Measurements from ENCODE around the gene ANKRD7. TPM values are rescaled to one million over a fixed set of nuclear protein-coding genes. Genes with fewer than 3 reads are reported as not detected.

Gene ANKRD7, protein sequence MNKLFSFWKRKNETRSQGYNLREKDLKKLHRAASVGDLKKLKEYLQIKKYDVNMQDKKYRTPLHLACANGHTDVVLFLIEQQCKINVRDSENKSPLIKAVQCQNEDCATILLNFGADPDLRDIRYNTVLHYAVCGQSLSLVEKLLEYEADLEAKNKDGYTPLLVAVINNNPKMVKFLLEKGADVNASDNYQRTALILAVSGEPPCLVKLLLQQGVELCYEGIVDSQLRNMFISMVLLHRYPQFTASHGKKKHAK
- total RNA-seq, result 1 to 10 TPM in 1 of 2 donors, under 1 TPM in 1; 0.55 to 1.6 TPM
- polyA plus RNA-seq, result under 1 TPM in 1 of 2 donors, not detected in 1; 0.03 TPM
- long read RNA-seq, donor 1, result 0 reads
- long read RNA-seq, donor 2, result 0 reads
- long read RNA-seq, donor 3, result 0 reads
- long read RNA-seq, donor 4, result 0 reads
- long read RNA-seq, donor 5, result 0 reads

DNA sequence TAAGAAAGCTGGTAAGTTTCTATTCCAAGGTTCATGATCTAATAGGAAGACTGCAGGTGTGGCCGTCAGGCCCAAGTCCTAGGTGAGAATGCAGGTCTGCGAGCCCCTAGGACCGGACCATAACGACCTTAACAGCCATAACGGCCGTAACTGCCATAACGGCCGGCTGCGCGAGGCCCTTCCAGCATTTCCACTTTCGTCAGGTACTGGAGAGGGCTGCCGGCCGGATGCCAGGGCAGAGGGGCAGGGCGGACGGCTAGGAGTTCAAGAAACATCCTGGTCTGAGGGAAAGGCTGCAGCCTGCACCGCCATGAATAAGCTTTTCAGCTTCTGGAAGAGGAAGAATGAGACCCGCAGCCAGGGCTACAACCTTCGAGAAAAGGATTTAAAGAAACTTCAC, at the start of gene ANKRD7:
Gene ANKRD7 (plus strand): TSS at position 184 of the 400 bp plus-strand sequence. CDS start 127 bp downstream, at position 311.
- WGBS, 2 donors, result 93 to 95% methylated on average over 18 of the region's 18 CpGs
- TF ChIP-seq CTCF (IDR thresholded peaks at IDR 0.05; ENCODE audit: control extremely low read depth, extremely low read depth), result no peak
- no peaks in the 10 kb centered on the region for H3K4me1 ChIP-seq (ENCODE audit: control insufficient read depth in 5 of 5, insufficient read depth in 5 of 5, low read length in 5 of 5)
- DNase-seq (no peak), ATAC-seq (ENCODE audit: insufficient read depth, low FRiP score) (no peak)
- no peak within 1 kb of the TSS for H3K4me3 ChIP-seq
- H3K9me3 ChIP-seq (ENCODE audit: control insufficient read depth in 4 of 4, insufficient read depth in 3 of 4, low read length in 3 of 4), result no peaks in the 10 kb centered on the region
- no peaks in the 10 kb centered on the region for H3K27me3 ChIP-seq (ENCODE audit: control insufficient read depth in 3 of 3, insufficient read depth in 3 of 3, low read length in 2 of 3)
- H3K27ac ChIP-seq (ENCODE audit: low read depth in 1 of 2, low read length in 1 of 2), result no peak within 1 kb of the TSS
- no peaks in the 10 kb centered on the region for H3K36me3 ChIP-seq (ENCODE audit: control insufficient read depth in 4 of 4, insufficient read depth in 4 of 4, low read length in 4 of 4)
- no peak within 1 kb of the TSS for H3K9ac ChIP-seq (ENCODE audit: insufficient read depth in 1 of 2, low read length in 2 of 2)

GRCh38 chr7:118175740-118176139, 48.8 kb upstream of the ANKRD7 start:
- Histone ChIP-seq H3K4me1 (ENCODE audit: control insufficient read depth in 5 of 5, insufficient read depth in 5 of 5, low read length in 5 of 5) (no peaks in the 10 kb centered on the region), H3K9ac (ENCODE audit: insufficient read depth in 1 of 2, low read length in 2 of 2) (no peak overlapping the region), H3K36me3 (ENCODE audit: control insufficient read depth in 4 of 4, insufficient read depth in 4 of 4, low read length in 4 of 4) (no peaks in the 10 kb centered on the region), H3K9me3 (ENCODE audit: control insufficient read depth in 4 of 4, insufficient read depth in 3 of 4, low read length in 3 of 4) (no peaks in the 10 kb centered on the region), H3K27me3 (ENCODE audit: control insufficient read depth in 3 of 3, insufficient read depth in 3 of 3, low read length in 2 of 3) (no peaks in the 10 kb centered on the region), H3K4me3 (no peak overlapping the region), H3K27ac (ENCODE audit: low read depth in 1 of 2, low read length in 1 of 2) (no peak overlapping the region)
- ATAC-seq (ENCODE audit: insufficient read depth, low FRiP score) (no peak), DNase-seq (peak; percentile 17 to 78 (median 52))
- 44 to 66% methylated on average over 2 of the region's 2 CpGs for WGBS, 2 donors
- TF ChIP-seq CTCF (IDR thresholded peaks at IDR 0.05; ENCODE audit: control extremely low read depth, extremely low read depth), result no peak

DNA sequence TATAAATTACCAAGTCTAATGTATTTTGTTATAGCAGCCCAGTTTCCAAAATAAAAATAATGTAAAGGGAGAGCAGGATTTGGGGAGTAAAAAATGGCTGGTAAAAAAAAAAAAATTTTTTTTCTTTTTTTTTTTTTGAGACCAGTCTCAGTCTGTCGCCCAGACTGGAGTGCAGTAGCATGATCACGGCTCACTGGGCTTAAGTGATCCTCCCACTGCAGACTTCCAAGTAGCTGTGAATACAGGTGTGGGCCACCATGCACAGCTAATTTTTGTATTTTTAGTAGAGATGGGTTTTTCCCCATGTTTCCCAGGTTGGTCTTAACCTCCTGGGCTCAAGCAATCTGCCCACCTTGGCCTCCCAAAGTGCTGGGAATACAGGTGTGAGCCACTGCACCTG, 45.3 kb upstream of the ANKRD7 start:
- no peak overlapping the region for H3K27ac ChIP-seq (ENCODE audit: low read depth in 1 of 2, low read length in 1 of 2)
- DNase-seq (no peak), ATAC-seq (ENCODE audit: insufficient read depth, low FRiP score) (no peak)
- H3K4me3 ChIP-seq, result no peak overlapping the region
- H3K27me3 ChIP-seq (ENCODE audit: control insufficient read depth in 3 of 3, insufficient read depth in 3 of 3, low read length in 2 of 3), result no peaks in the 10 kb centered on the region
- no peak for TF ChIP-seq CTCF (IDR thresholded peaks at IDR 0.05; ENCODE audit: control extremely low read depth, extremely low read depth)
- peaks cover 0 to 8% (median 0%) of the 10 kb centered on the region in 5 donors for H3K4me1 ChIP-seq (ENCODE audit: control insufficient read depth in 5 of 5, insufficient read depth in 5 of 5, low read length in 5 of 5)
- no peaks in the 10 kb centered on the region for H3K9me3 ChIP-seq (ENCODE audit: control insufficient read depth in 4 of 4, insufficient read depth in 3 of 4, low read length in 3 of 4)
- H3K36me3 ChIP-seq (ENCODE audit: control insufficient read depth in 4 of 4, insufficient read depth in 4 of 4, low read length in 4 of 4), result no peaks in the 10 kb centered on the region
- 96 to 100% methylated on average over 2 of the region's 2 CpGs for WGBS, 2 donors
- no peak overlapping the region for H3K9ac ChIP-seq (ENCODE audit: insufficient read depth in 1 of 2, low read length in 2 of 2)
